ENCODE data around the gene PERCC1. TPM values are rescaled to one million over a fixed set of nuclear protein-coding genes. Genes with fewer than 3 reads are reported as not detected.
"Not testable (repeated sequence)": the region's sequence is repeated elsewhere in the genome, so short reads cannot be mapped to it uniquely, and the experiment has no call there.

Gene PERCC1
- total RNA-seq, 2 donors from 2014 or later: not detected

- TF ChIP-seq, protein P1, sequence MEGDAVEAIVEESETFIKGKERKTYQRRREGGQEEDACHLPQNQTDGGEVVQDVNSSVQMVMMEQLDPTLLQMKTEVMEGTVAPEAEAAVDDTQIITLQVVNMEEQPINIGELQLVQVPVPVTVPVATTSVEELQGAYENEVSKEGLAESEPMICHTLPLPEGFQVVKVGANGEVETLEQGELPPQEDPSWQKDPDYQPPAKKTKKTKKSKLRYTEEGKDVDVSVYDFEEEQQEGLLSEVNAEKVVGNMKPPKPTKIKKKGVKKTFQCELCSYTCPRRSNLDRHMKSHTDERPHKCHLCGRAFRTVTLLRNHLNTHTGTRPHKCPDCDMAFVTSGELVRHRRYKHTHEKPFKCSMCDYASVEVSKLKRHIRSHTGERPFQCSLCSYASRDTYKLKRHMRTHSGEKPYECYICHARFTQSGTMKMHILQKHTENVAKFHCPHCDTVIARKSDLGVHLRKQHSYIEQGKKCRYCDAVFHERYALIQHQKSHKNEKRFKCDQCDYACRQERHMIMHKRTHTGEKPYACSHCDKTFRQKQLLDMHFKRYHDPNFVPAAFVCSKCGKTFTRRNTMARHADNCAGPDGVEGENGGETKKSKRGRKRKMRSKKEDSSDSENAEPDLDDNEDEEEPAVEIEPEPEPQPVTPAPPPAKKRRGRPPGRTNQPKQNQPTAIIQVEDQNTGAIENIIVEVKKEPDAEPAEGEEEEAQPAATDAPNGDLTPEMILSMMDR (IDR thresholded peaks at IDR 0.05): no peak
- Histone ChIP-seq H3K27ac (no peak overlapping the region), H3K4me1 (peaks cover 0 to 9% of the 10 kb centered on the region in 2 donors), H3K9me3 (no peaks in the 10 kb centered on the region), H3K27me3 (no peaks in the 10 kb centered on the region), H3K4me3 (no peak overlapping the region), H3K36me3 (peaks cover 7% of the 10 kb centered on the region)
- no peak for DNase-seq (ENCODE audit: low spot score)
Observed at GRCh38 chr16:1466054-1466453, 35.2 kb downstream of the PERCC1 start.

DNA sequence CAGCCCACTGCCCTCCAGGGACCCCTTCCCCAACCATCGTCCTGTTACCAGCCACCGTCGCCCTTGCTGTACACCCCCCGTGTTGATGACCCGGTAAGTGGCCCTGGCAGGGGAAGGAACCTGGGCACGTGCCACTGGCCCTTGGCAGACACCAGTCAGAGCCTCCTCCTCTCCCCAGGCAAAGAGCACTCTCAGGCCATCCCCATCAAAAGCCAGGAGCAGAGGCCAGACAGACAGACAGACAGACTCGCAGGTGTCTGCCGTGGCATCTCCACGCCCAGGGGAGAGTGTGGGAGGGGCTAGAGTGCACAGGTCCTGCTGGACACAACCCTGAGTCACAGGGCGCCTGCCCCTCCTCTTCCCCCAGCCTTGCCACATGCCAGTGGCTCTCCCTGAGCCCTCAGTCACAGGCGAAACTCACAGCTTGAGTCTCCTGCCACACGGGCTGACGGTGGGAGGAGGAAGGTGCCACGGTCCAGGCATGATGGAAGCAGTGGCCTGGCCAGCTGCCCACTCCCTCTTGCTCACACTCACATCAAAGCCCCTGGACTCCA lies 36.2 kb downstream of the PERCC1 start:
- Histone ChIP-seq H3K36me3 (no peaks in the 10 kb centered on the region), H3K4me3 (no peak overlapping the region), H3K27ac (no peak overlapping the region), H3K9me3 (no peaks in the 10 kb centered on the region), H3K27me3 (no peaks in the 10 kb centered on the region), H3K4me1 (peaks cover 0 to 14% of the 10 kb centered on the region in 2 donors)
- TF ChIP-seq, protein P1 (IDR thresholded peaks at IDR 0.05): no peak
- DNase-seq (ENCODE audit: low spot score): no peak

DNA sequence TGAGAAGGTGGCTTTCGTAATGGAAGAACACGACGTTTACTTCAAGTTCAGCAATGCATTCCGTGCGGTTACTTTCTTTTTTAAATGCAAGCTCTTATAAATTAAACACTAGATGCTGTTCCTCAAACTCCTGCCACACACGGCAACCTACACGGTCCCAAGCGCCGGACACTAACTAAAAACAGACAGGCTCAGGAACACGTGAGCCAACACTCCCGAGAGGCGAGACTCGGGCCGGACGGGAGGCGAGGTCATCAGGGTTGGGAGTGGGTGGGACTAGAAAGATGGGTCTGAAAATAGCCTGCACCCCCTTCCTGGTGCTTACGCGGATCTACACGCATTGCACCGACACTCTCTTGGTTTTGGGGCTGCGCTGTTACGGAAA lies 37.5 kb downstream of the PERCC1 start:
- Histone ChIP-seq H3K4me1 (peaks cover 0 to 20% of the 10 kb centered on the region in 2 donors), H3K4me3 (no peak overlapping the region), H3K27me3 (no peaks in the 10 kb centered on the region), H3K9me3 (no peaks in the 10 kb centered on the region), H3K36me3 (no peaks in the 10 kb centered on the region), H3K27ac (no peak overlapping the region)
- TF ChIP-seq, protein P1 (IDR thresholded peaks at IDR 0.05): no peak
- DNase-seq (ENCODE audit: low spot score): no peak

DNA sequence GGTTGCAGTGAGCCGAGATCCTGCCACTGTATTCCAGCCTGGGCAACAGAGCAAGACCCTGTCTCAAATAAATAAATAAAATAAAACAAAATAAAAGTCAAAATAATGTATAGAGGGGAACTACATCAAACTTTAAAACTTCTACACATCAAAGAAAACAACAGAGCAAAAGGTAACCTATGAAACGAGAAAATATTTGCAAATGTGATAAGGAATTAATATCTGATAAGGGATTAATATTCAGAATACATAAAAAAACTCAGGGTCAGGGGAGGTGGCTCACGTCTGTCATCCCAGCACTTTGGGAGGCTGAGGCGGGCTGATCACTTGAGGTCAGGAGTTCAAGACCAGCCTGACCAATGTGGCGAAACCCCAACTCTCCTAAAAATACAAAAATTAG lies 38.3 kb downstream of the PERCC1 start:
- not testable (repeated sequence) for H3K36me3 ChIP-seq; H3K4me3 ChIP-seq; H3K9me3 ChIP-seq; H3K27ac ChIP-seq; H3K27me3 ChIP-seq; DNase-seq (ENCODE audit: low spot score)
- peaks cover 0 to 27% of the 10 kb centered on the region in 2 donors for H3K4me1 ChIP-seq

DNA sequence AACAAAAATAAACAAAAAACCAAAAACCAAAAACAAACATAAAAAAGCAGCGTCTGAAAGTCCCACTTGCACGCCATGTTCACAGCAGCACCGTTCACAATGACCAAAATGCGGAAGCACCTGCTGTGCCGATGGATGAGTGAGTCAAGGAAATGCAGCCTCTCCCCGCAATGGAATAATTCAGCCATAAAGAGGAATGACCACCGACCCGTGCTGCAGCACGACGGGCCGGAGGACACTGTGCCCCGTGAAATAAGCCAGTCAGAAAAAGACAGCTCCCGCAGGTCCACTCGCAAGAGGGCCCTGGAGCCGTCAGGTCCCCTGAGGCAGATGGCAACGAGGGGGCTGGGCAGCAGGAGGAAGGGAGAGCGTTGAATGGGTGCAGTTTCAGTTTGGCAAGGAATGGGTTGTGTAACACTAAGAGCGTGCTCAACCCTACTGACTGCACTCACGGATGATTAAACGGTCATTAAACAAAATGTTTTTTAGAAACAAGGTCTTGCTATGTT lies 38.9 kb downstream of the PERCC1 start:
- H3K4me1 ChIP-seq: peaks cover 0 to 27% of the 10 kb centered on the region in 2 donors
- no peak for DNase-seq (ENCODE audit: low spot score)
- H3K36me3 ChIP-seq: no peaks in the 10 kb centered on the region
- H3K27ac ChIP-seq: no peak overlapping the region
- no peaks in the 10 kb centered on the region for H3K27me3 ChIP-seq
- no peaks in the 10 kb centered on the region for H3K9me3 ChIP-seq
- TF ChIP-seq, protein P1 (IDR thresholded peaks at IDR 0.05): no peak
- H3K4me3 ChIP-seq: no peak overlapping the region

DNA sequence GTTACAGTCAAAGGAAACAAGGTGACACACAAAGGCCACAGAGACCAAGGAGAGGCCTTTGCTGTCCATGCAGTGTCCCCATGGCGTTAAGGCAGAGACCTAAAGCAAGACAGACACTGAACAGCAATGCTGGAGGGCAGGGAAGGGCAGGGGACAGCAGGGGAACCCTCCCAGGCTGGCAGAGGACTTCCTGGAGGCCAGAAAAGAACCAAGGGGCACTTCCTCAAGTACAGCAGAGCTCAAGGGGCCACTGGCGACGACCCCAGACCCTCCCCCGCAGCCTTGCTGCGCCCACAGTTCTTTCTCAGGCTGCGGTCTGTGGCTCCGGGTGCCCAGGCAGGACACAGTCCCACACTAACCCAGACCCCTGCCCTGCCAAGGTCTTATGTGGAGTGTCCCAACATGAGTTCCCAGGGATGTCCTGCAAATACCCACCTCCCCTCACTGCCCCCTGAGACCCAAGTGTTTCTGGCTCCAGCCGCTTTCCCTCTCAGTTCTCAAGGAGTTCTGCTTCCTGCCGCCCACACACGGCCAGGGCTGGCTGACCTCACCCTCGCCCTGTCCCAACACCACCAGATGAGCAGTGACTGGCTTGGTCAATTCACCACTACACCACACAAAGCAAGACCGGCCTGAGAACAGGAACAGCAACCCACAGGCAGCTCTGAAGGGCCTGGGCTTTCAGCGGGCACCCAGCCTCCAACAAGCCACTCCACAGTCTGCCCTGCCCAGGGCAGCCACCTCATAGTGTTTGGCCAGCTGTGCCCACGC lies 39.8 kb downstream of the PERCC1 start:
- no peak for DNase-seq (ENCODE audit: low spot score)
- Histone ChIP-seq H3K36me3 (no peaks in the 10 kb centered on the region), H3K27ac (no peak overlapping the region), H3K27me3 (no peaks in the 10 kb centered on the region), H3K4me3 (no peak overlapping the region), H3K9me3 (no peaks in the 10 kb centered on the region), H3K4me1 (peaks cover 0 to 32% of the 10 kb centered on the region in 2 donors)
- TF ChIP-seq, protein P1 (IDR thresholded peaks at IDR 0.05): no peak
